ENCODE data around the gene PIKFYVE.
"Not testable (repeated sequence)": the region's sequence is repeated elsewhere in the genome, so short reads cannot be mapped to it uniquely, and the experiment has no call there.

The PIKFYVE gene

GRCh38 chr2:208304695-208305094 is 38.6 kb downstream of the PIKFYVE start:
- no peak for DNase-seq (ENCODE audit: low read depth)

- DNase-seq (ENCODE audit: low read depth) = no peak
These were observed 40.2 kb downstream of the PIKFYVE start for GRCh38 chr2:208306291-208306690.

- DNase-seq (ENCODE audit: low read depth) = no peak
These were observed 45.3 kb downstream of the PIKFYVE start for GRCh38 chr2:208311321-208311720.

GRCh38 chr2:208311954-208312353 is 45.9 kb downstream of the PIKFYVE start:
- DNase-seq (ENCODE audit: low read depth) = no peak

GRCh38 chr2:208315081-208315788 is 49.2 kb downstream of the PIKFYVE start:
- DNase-seq (ENCODE audit: low read depth) = no peak

GRCh38 chr2:208318127-208318526 is 52.1 kb downstream of the PIKFYVE start:
- no peak for DNase-seq (ENCODE audit: low read depth)

- DNase-seq (ENCODE audit: low read depth) = no peak
These were observed 53.3 kb downstream of the PIKFYVE start for GRCh38 chr2:208319391-208319790.

- no peak for DNase-seq (ENCODE audit: low read depth)
These were observed 54.6 kb downstream of the PIKFYVE start for GRCh38 chr2:208320686-208321085.

- no peak for DNase-seq (ENCODE audit: low read depth)
These were observed 60.0 kb downstream of the PIKFYVE start for GRCh38 chr2:208326016-208326415.

- DNase-seq (ENCODE audit: low read depth) = no peak
These were observed 63.4 kb downstream of the PIKFYVE start for GRCh38 chr2:208329485-208329884.

GRCh38 chr2:208334230-208334629 is 68.2 kb downstream of the PIKFYVE start:
- no peak for DNase-seq (ENCODE audit: low read depth)

GRCh38 chr2:208346756-208347155 is 80.7 kb downstream of the PIKFYVE start:
- DNase-seq (ENCODE audit: low read depth) = no peak

GRCh38 chr2:208350610-208351009 is 84.6 kb downstream of the PIKFYVE start:
- no peak for DNase-seq (ENCODE audit: low read depth)

GRCh38 chr2:208352644-208353567 is 86.9 kb downstream of the PIKFYVE start:
- no peak for DNase-seq (ENCODE audit: low read depth)

- no peak for DNase-seq (ENCODE audit: low read depth)
These were observed 88.9 kb downstream of the PIKFYVE start for GRCh38 chr2:208354964-208355381.

GRCh38 chr2:208356420-208356819 is 90.4 kb downstream of the PIKFYVE start:
- DNase-seq (ENCODE audit: low read depth) = not testable (repeated sequence)

GRCh38 chr2:208356846-208357574 is 91.0 kb downstream of the PIKFYVE start:
- DNase-seq (ENCODE audit: low read depth) = no peak

GRCh38 chr2:208358758-208359631 is 92.9 kb downstream of the PIKFYVE start:
- DNase-seq (ENCODE audit: low read depth) = no peak

GRCh38 chr2:208359632-208359986 is 93.6 kb downstream of the PIKFYVE start:
- no peak for DNase-seq (ENCODE audit: low read depth)

- no peak for DNase-seq (ENCODE audit: low read depth)
These were observed 94.4 kb downstream of the PIKFYVE start for GRCh38 chr2:208360259-208361076.

- DNase-seq (ENCODE audit: low read depth) = no peak
These were observed 95.0 kb downstream of the PIKFYVE start for GRCh38 chr2:208361077-208361441.

Data from stimulated activated CD8-positive, alpha-beta memory T cell treated with anti-CD3 and anti-CD28 coated beads, Interleukin-15, amount 100 ng/mL, for 24 hours (primary cell).